GM20431 (cell line): ENCODE data around the gene BMERB1.

ENCODE experiments used
- in situ Hi-C: fragments of 300-500 bp; cut with MseI, MboI; formaldehyde crosslinking; loops from one replicate; pipeline ENCODE4 v1.15.0; 2020; ENCODE audit warnings: low sequenced_read_pairs; ENCODE audit not compliant: unreplicated experiment

Gene BMERB1

DNA sequence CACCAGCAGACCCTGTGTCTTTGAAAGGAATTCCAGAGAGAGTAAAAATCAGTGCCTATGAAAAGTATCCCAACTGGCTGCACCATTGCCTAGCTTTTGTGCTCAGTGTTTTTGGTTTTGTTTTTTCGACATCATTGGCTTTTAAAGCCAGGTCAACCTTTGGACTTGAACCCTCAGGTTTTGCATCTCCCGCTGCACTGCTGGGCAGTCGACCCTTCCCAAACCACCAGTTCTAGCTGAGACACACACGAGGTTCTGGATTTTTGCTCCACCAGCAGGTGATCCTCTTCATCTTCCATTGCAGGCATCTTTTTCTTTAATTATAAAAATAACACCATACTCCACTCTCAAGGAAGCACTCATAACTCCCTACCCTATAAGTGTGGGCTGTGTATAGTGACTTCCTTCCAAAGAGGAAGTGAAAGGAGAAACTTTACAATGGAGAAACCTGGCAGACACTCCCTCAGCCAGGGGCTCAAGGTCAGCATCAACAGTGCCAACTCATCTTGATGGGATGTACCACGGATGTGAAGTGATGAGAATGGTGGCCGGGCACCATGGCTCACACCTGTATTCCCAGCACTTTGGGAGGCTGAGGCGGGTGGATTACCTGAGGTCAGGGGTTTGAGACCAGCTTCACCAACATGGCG is 57.8 kb downstream of the BMERB1 start:
- in situ Hi-C loops: no loop called here

DNA sequence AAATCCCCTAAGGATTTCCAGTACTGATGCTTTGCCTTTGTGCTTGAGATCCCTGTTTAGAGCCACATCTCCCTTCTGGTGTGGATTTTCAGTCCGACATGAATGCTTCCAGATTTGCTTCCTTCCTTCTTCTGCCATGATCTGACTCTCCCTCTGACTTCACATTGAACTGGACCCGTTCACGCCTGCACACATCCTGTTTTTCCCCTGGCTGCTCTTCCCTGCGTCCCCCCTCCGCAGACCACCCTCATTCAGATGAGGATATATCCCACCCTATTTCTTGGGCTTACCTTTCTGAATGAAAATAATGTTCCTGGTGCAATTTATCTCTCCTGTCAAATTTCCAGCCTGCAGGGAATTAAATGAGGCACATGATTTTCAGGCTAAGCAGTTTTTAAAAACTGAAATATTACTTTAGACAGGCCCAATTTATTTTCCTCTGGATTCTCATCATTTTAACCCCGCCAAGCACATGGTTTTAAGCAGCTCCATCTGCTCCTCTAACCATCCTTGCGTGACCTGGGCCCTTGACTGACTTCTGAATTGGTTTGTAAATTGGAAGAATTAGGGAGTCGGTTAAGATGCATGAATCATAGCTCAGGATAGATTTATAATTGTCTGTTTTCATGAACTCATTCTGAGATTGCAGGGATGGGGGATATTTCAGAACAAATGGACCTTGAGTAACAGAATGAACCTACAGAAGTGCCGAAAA is 59.2 kb downstream of the BMERB1 start:
- in situ Hi-C loops: no loop called here

- in situ Hi-C loops: no loop called here
Observed at GRCh38 chr16:15494236-15494635, 59.8 kb downstream of the BMERB1 start.

DNA sequence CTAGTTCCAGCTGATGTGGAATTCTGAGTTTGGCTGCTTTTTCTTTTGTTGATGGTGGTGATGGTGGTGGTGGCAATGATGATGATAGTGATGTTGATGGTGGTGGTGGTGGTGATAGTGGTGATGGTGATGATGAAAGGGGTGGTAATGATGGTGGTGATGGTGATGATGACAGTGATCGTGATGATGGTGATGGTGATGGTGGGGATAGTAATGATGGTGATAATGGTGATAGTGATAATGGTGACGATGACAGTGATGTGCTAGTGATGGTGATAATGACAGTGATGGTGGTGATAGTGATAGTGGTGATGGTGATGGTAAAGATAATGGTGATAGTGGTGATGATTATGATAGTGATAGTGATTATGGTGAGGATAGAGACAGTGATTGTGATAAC is 61.5 kb downstream of the BMERB1 start:
- in situ Hi-C loops: no loop called here

- in situ Hi-C loops: no loop called here
Observed at GRCh38 chr16:15498427-15499175, 64.2 kb downstream of the BMERB1 start.

- in situ Hi-C loops: no loop called here
Observed at GRCh38 chr16:15502041-15502725, 67.8 kb downstream of the BMERB1 start.

- in situ Hi-C loops: no loop called here
Observed at GRCh38 chr16:15506441-15506840, 72.1 kb downstream of the BMERB1 start.

GRCh38 chr16:15507301-15507958 is 73.0 kb downstream of the BMERB1 start:
- in situ Hi-C loops: no loop called here

DNA sequence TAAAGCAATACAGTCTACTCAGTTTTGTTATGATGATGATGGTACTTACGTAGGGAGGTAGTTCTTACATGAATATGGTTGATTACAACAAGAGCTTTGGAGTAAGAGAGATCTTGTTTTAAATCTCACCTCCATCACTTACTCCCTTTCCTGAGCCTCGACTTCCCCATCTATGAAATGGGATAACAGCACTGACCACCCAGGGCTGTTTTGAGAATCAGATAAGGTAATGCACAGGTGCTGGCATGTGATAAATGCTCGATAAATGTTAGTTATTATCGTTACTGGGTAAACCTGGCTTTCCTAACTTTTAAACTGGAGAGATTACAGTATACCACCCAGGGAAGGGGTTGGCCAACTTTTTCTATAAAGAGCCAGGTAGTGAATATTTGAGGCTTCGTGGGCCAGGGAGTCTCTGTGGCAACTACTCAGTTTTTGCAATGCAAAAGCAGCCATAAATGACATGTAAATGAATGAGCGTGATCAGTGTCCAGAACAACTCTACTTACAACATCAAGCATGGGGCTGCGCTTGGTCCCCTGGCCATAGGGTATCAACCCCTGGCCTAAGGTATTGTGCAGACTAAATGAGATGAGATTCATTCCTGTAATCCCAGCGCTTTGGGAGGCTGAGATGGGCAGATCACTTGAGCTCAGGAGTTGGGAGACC is 73.7 kb downstream of the BMERB1 start:
- in situ Hi-C loops: no loop called here

- in situ Hi-C loops: no loop called here
Observed at GRCh38 chr16:15509051-15509592, 74.7 kb downstream of the BMERB1 start.

DNA sequence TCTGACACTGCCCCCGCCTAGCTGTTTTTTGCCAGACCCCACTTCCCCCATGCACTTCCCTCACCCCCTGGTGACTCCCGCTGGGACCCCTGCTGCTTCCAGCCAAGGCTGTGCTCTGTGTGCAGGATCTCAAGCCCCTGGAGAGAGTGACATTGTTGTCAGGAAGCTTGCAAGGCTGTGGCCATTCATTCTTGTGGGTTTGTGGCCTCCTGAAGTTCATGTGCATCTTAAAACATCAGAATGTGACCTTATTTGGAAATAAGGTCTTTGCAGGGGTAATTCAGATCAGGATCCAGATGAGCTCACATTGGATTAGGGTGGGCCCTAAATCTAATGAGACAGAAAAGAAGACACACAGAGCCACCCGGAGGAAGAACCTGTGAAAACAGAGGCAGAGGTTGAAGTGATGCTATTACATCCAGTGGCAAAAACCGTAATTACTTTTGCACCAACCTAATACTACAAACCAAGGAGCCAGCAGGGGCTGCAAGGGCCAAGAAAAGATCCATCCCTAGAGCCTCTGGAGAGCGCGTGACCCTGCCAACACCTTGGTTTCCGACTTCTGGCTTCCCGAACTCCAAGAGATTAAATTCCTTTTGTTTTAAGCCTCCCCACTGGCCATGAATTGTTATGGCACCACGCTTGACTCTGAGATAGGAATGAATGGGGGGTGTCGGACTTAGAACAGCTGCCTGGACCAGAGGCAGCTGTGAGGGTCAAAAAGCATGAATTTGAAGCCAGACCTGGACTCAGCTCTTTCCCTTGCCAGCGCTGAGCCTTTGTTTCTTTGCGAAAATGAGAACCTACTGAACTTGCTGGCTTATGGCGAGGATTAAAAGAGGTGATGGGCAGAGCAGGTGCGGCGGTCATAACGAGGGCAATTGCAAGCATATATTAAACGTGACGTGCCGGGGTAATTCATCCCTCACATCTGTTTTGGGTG is 75.5 kb downstream of the BMERB1 start:
- in situ Hi-C loops: no loop called here

DNA sequence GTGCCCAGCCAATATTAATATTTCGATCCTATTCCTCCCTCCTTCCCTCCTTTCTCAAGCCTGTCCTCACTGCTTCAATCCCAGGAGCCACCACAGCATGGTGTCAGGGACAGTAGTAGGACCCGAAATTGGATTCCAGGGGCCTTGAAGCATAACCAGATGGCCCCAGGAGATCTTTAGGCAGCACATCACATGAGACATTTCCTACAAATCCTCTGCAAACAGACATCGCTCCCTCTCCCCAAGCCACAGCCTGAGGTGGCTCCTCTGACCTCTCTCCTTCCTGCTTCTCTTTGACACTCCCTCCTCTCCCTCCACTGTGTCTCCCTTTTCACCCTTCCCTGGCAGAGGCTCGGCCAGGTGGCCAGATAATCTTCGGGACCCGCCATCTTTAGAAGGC is 76.6 kb downstream of the BMERB1 start:
- in situ Hi-C loops: no loop called here

DNA sequence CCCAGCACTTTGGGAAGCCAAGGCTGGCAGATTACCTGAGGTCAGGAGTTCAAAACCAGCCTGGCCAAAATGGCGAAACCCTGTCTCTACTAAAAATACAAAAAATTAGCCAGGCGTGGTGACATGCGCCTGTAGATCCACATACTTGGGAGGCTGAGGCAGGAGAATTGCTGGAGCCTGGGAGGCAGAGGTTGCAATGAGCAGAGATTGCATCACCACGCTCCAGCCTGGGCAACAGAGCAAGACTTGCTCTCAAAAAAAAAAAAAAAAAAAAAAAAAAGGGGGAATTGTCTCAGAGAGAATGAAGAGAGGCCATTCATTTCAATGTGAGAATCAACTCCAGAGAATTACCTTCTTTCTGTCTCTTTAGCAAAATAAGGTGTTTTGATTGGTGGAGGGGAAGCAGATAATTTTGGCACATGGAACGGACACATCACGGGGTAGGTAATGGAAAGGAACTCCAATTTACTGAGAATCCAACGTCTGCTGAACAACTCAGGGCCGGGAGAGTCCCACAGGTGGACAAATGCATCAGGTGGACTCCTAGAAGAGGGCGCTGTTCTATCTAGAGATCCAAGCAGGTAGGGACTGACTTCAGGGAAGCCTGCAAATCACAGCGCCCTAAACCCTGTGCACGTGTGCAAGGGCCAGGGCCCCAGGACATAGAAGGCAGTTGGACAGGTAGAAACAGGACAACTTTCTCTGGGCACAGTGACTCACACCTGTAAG is 77.5 kb downstream of the BMERB1 start:
- in situ Hi-C loops: no loop called here

- in situ Hi-C loops: no loop called here
Observed at GRCh38 chr16:15513156-15513555, 78.8 kb downstream of the BMERB1 start.

- in situ Hi-C loops: no loop called here
Observed at GRCh38 chr16:15515992-15516391, 81.6 kb downstream of the BMERB1 start.

GRCh38 chr16:15516609-15517008 is 82.2 kb downstream of the BMERB1 start:
- in situ Hi-C loops: no loop called here

DNA sequence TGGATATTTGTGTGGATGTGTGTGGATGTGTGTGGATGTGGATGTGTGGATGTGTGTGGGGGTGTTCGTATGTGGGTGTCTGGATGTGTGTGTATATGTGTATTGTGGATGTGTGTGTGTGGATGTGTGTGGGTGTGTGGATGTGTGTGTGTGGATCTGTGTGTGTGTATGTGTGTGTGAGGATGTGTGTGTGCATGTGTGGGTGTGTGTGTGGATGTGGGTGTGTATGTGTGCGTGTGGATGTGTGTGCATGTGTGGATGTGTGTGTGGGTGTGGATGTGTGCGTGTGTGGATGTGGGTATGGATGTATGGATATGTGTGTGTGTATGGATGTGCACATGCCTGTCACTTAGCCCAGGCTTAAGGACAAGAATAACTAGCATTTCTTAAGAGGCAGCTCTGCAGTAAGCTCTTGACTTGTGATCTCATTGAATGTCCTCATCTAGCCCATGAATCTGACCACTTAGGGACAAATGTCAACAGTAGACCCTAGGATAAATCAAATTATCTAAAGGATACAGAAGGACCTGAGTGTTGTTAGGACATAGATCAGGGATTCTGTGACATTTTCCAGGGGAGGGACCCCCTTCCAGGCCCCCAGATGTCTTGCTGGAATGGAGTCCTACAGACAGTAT is 83.5 kb downstream of the BMERB1 start:
- in situ Hi-C loops: no loop called here
